K562 (cell line): ENCODE data around the gene PEF1.

Experiments used
- ATF2 ChIP-seq: sonication (generic); formaldehyde crosslinking; IDR thresholded peaks from 2 replicates; pipeline ENCODE4 v1.8.1; 2022; ENCODE audit warnings: missing genetic modification reagents
- ATF3 ChIP-seq, 2 experiments: fragments of 450-650 bp in 1 of 2; sonication (generic) in 1 of 2; formaldehyde crosslinking in 1 of 2; IDR thresholded peaks in 1 of 2; conservative IDR thresholded peaks in 1 of 2; 2 replicates each; pipeline versions ENCODE4 v1.6.1 to v1.8.1; 2016 to 2023; ENCODE audit warnings: mild to moderate bottlenecking in 2 of 2, moderate library complexity in 2 of 2, inconsistent platforms in 1 of 2, missing genetic modification reagents in 1 of 2
- CTCF ChIP-seq, 3 experiments: IDR thresholded peaks in 2 of 3; conservative IDR thresholded peaks in 1 of 3; 2 replicates each; pipeline ENCODE4 v1.5.1; 2011 to 2012; ENCODE audit warnings: low read length in 3 of 3, mild to moderate bottlenecking in 3 of 3, control low read depth in 2 of 3, improper control_type of control experiment in 1 of 3, inconsistent platforms in 1 of 3, low read depth in 1 of 3, mixed read lengths in 1 of 3, moderate library complexity in 1 of 3; ENCODE audit not compliant: insufficient read depth in 2 of 3
- HDGF ChIP-seq: fragments of 450-650 bp; IDR thresholded peaks from 2 replicates; pipeline ENCODE4 v1.6.1; 2016
- JUND ChIP-seq, 2 experiments: IDR thresholded peaks; 2 replicates in 1 of 2; 3 replicates in 1 of 2; pipeline ENCODE4 v1.6.1; 2011; ENCODE audit warnings: borderline replicate concordance in 2 of 2, low read depth in 2 of 2, low read length in 2 of 2, improper control_type of control experiment in 1 of 2, missing biosample characterization in 1 of 2, missing genetic modification characterization in 1 of 2, missing genetic modification reagents in 1 of 2
- RBFOX2 ChIP-seq: fragments of 200-400 bp; formaldehyde crosslinking; IDR thresholded peaks from 2 replicates; pipeline ENCODE4 v1.6.1; 2017; ENCODE audit warnings: low read depth, mild to moderate bottlenecking, low read length, moderate library complexity
- REST ChIP-seq, 2 experiments: fragments of 450-650 bp; formaldehyde crosslinking in 1 of 2; IDR thresholded peaks; 2 replicates each; pipeline versions ENCODE4 v1.4.0 to v1.6.1; 2014 to 2020; ENCODE audit warnings: mild to moderate bottlenecking in 2 of 2, borderline replicate concordance in 1 of 2, low read depth in 1 of 2
- SIN3A ChIP-seq, 2 experiments: fragments of 150-350 bp in 1 of 2; IDR thresholded peaks; 2 replicates each; pipeline ENCODE4 v1.6.1; 2011 to 2016; ENCODE audit warnings: borderline replicate concordance in 2 of 2, low read depth in 2 of 2, low read length in 2 of 2, mild to moderate bottlenecking in 2 of 2, moderate library complexity in 2 of 2; ENCODE audit not compliant: control insufficient read depth in 1 of 2
- SMAD4 ChIP-seq: fragments of 250-450 bp; sonication (Bioruptor Pico); conservative IDR thresholded peaks from 2 replicates; pipeline ENCODE4 v1.8.0; 2021; ENCODE audit warnings: inconsistent platforms, mild to moderate bottlenecking, moderate library complexity
- SP2 ChIP-seq: IDR thresholded peaks from 2 replicates; pipeline ENCODE4 v1.6.1; 2011; ENCODE audit warnings: mild to moderate bottlenecking, low read depth, low read length, moderate library complexity; ENCODE audit not compliant: poor library complexity, severe bottlenecking; ENCODE audit errors: extremely low read depth
- TAF7 ChIP-seq: fragments of 450-650 bp; IDR thresholded peaks from 2 replicates; pipeline ENCODE4 v1.6.1; 2016; ENCODE audit warnings: missing genetic modification characterization, missing compliant biosample characterization
- YY1 ChIP-seq, 3 experiments: IDR thresholded peaks; 2 replicates each; pipeline ENCODE4 v1.6.1; 2011; ENCODE audit warnings: low read length in 2 of 3, mild to moderate bottlenecking in 2 of 3, moderate library complexity in 2 of 3, borderline replicate concordance in 1 of 3, control low read depth in 1 of 3, low read depth in 1 of 3; ENCODE audit not compliant: insufficient read depth in 3 of 3, insufficient replicate concordance in 2 of 3, control insufficient read depth in 1 of 3, insufficient read length in 1 of 3; ENCODE audit errors: extremely low read depth in 1 of 3
- ZBTB33 ChIP-seq: sonication (generic); formaldehyde crosslinking; IDR thresholded peaks from 2 replicates; pipeline ENCODE4 v1.8.1; 2023; ENCODE audit warnings: mild to moderate bottlenecking, missing genetic modification reagents

- TF ChIP-seq ATF2 (CRISPR knock-in tag): no peak
- TF ChIP-seq ATF3 (IDR thresholded peaks at IDR 0.05): no peak
- no peak for TF ChIP-seq ATF3 (CRISPR knock-in tag; conservative IDR thresholded peaks at IDR 0.05)
- no peak for TF ChIP-seq YY1 (IDR thresholded peaks at IDR 0.05; ENCODE audit: borderline replicate concordance in 1 of 3, control insufficient read depth in 1 of 3, extremely low read depth in 1 of 3, insufficient read depth in 3 of 3, insufficient read length in 1 of 3, insufficient replicate concordance in 2 of 3, low read depth in 1 of 3, low read length in 2 of 3)
- no peak for TF ChIP-seq ZBTB33 (CRISPR knock-in tag)
- TF ChIP-seq SMAD4 (CRISPR knock-in tag): no peak
- TF ChIP-seq SIN3A (IDR thresholded peaks at IDR 0.05; ENCODE audit: borderline replicate concordance in 2 of 2, control insufficient read depth in 1 of 2, low read depth in 2 of 2, low read length in 2 of 2): no peak
- TF ChIP-seq CTCF (IDR thresholded peaks at IDR 0.05 in 2 of 3, conservative IDR thresholded peaks at IDR 0.05 in 1 of 3; ENCODE audit: insufficient read depth in 2 of 3, low read depth in 1 of 3, low read length in 3 of 3): no peak
- no peak for TF ChIP-seq HDGF
- TF ChIP-seq RBFOX2: no peak
- TF ChIP-seq REST (IDR thresholded peaks at IDR 0.05; ENCODE audit: borderline replicate concordance): no peak
- TF ChIP-seq REST (CRISPR knock-in tag; IDR thresholded peaks at IDR 0.05; ENCODE audit: low read depth): no peak
- no peak for TF ChIP-seq TAF7 (tag)
- TF ChIP-seq JUND (IDR thresholded peaks at IDR 0.05; ENCODE audit: borderline replicate concordance, low read depth, low read length): no peak
- no peak for TF ChIP-seq JUND (tag; IDR thresholded peaks at IDR 0.05; ENCODE audit: borderline replicate concordance, low read depth, low read length)
- TF ChIP-seq SP2: no peak
These were observed 31.1 kb upstream of the PEF1 start for GRCh38 chr1:31675756-31676155.
